Suprapubic skin (tissue), 3 donors: Measurements from ENCODE around the gene TNS3.

Experiments used
- CTCF ChIP-seq, 2 donors: fragments of 200-600 bp in 1 of 2; fragments of 450-650 bp in 1 of 2; sonication (generic) in 1 of 2; IDR thresholded peaks; one replicate each; pipeline ENCODE4 v1.5.1; 2016 to 2019; ENCODE audit warnings: antibody characterized with exemption in 2 of 2, mild to moderate bottlenecking in 1 of 2, moderate library complexity in 1 of 2
- EP300 ChIP-seq: sonication (generic); formaldehyde crosslinking; IDR thresholded peaks from one replicate; pipeline ENCODE4 v1.6.1; 2017; ENCODE audit warnings: antibody characterized with exemption
- POLR2A ChIP-seq, 2 donors: fragments of 450-650 bp; IDR thresholded peaks; one replicate each; pipeline ENCODE4 v1.6.1; 2017; ENCODE audit warnings: antibody characterized with exemption in 2 of 2, mild to moderate bottlenecking in 2 of 2, moderate library complexity in 2 of 2

GRCh38 chr7:47507522-47507921, 74.4 kb downstream of the TNS3 start:
- TF ChIP-seq CTCF (IDR thresholded peaks at IDR 0.05): no peak
- no peak for TF ChIP-seq EP300
- no peak for TF ChIP-seq POLR2A (IDR thresholded peaks at IDR 0.05)
